Sciatic nerve (tissue), 1 donor: ENCODE measurements around the gene TSEN15. TPM values are rescaled to one million over a fixed set of nuclear protein-coding genes. Genes with fewer than 3 reads are reported as not detected.

Experiments
- total RNA-seq: library from RNA; stranded (reverse); fragmentation: NEBNext Ultra II Directional; extraction: Animal tissue kit (Norgen Biotek cat#: 25700); gene quantifications from one replicate; pipeline ENCODE4 v1.2.1, GENCODE V29; 2021
- donor health status: DM: no; HTN: no; CAD: no.

TSEN15 gene
- total RNA-seq, 1 donor from 2014 or later, result 22.3 TPM

Other genes with a start within 250 kb of the TSEN15 start
- gene RGL1, start 246.6 kb upstream of the TSEN15 start, total RNA-seq, result 76.9 TPM
- 2.5 TPM for gene COLGALT2, start 14.0 kb upstream of the TSEN15 start, total RNA-seq